Glomerular endothelial cell (primary cell): ENCODE results near the gene YIPF1. TPM values are rescaled to one million over a fixed set of nuclear protein-coding genes. Genes with fewer than 3 reads are reported as not detected.

ENCODE experiments used
- DNase-seq: peaks from one replicate; pipeline ENCODE4 v3.0.0-alpha.2; 2011; ENCODE audit warnings: low read depth, low spot score; ENCODE audit errors: extremely low read depth
- total RNA-seq: library from RNA; depleted of rRNA; stranded (reverse); fragments of >200 nt; gene quantifications from 2 replicates; pipeline ENCODE4 v1.2.3, GENCODE V29; 2015

Gene YIPF1
- total RNA-seq = 27.8 and 29.3 TPM in 2 replicates

DNA sequence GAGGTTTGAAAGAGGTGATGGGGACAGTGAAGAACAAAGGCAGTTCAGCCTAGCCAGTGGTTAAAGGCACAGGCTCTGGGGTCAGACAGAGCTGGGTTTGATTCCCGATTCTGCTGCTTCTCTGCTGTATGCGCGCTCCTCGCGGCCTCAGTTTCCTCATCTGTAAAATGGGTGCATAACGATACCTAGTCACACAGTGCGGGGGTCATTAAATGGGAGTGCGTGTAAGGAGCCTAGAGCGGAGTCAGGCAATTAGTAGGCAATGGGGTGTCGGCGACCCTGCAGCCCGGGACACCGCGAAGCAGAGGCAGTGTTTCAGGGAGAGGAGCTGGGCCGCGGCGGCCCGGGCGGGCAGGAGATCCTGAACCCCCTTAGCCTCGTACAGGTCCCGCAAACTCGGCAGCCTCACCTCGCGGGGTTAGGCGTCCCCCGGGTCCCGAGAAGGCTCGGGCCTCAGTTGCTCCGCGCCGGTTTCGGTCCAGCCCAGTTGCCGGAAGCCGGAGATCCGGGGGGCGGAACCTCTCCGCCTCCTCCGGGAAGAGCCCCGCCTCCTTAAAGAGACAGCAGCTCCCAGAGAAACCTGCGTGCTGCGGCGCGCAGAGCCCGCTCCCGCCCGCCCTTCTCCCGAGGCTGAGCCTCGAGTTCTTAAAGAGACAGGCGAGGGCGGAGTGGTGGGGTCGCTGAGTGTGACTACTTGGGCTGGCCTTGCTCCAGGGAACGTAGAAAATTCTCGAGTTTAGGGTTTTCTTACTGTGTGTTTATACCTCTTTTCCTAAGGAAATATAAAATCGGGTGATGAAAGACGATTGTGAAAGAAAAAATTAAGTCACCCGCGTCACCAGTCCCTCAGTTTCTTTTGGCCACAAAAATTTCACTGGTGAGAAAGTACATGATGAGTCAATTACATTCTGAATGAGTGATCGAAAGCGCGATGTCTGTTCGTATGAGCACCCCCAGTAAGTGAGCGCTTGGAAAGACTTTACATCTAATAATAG, at the start of gene YIPF1:
Gene YIPF1 (minus strand): TSS at position 494 of the 995 bp plus-strand sequence. CDS start 860 bp downstream, outside the sequence.
- DNase-seq = no peak

DNA sequence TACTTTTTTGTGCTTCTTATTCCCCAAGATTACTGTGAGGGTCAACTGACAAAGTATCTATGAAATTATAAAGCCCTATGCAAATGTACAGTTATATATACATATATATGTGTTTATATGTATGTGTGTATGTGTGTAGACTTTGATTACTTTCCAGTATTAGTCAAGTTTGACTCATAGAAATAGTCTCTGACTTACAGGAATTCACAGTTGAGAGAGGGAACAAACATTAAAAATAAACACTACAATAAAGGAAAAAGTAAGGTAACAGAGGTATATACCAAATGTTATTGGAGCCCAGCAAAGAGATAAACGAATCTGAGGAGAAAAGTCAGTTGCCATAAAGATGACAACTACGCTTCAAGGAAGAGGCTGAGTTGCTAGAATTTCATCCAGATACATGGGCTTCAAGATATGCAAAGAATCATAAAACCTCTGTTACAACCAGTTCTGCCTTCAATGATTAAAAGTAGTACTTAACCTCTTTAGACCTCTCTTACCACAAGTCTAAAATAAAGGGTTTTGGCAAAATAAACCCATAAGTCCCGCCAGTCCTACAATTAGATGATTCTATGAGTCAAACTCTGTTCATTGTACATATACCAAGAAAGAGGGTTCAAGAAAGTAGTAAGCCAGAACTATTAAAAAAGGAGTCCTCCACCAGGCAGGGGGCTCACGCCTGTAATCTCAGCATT, 48.7 kb upstream of the YIPF1 start:
- DNase-seq = no peak

DNA sequence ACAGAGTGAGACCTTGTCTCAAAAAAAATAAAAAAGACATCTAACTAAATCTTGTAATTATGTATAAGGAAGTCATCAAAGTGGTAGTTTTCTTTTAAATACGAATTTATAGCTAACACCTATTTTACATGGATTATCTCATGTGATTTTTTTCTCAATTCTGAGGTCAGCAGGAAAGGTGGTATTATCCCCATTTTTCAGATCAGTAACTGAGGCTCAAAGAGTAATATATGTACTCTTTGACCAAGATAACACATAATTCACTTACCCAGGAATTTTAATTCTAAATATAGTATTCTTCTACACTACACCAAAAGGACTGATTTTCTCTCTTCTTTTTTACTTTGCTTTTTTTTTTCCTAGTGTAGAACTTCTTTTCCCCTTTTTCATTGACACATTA, 46.8 kb upstream of the YIPF1 start:
- DNase-seq = no peak

DNA sequence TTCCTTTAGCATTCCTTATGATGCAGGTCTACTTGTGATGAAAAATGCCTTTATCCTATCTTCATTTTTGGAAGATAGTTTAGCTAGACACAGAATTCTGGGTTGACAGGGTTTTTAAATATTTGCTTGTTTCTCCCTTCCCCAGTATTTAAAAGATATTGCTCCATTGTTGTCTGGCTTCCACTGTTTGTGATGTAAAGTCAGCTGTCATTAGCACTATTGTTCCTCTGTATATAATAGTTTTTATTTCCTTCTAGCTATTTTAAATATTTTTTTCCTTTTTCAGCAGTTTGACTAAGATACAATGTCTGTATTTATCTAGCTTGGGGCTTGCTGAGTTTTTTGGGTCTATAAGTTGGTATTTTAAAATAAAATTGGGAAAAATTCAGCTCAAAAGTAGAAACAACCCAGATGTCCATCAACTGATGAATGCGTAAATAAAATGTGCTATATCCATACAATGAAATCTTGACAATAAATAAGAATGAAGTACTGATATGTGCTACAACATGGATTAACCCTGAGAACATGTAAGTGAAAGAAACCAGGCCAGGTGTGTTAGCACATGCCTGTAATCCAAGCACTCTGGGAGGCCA, 44.7 kb upstream of the YIPF1 start:
- no peak for DNase-seq

DNA sequence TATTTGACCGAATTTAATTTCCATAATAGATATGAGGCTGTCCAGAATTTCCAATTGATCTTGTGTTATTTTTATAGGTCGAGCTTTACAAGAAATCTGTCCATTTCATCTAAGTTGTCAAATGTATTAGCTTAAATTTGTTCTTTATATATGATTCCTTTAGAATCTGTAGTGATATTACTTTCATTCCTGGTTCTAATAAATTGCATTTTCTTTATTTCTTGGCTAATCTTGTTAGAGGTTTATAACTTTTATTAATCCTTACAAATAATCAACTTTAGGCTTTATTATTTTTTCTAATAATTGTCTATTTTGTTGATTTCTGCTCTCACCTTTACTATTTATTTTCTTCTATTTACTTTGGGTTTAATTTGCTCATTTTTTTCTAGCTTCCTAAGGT, 41.9 kb upstream of the YIPF1 start:
- no peak for DNase-seq

DNA sequence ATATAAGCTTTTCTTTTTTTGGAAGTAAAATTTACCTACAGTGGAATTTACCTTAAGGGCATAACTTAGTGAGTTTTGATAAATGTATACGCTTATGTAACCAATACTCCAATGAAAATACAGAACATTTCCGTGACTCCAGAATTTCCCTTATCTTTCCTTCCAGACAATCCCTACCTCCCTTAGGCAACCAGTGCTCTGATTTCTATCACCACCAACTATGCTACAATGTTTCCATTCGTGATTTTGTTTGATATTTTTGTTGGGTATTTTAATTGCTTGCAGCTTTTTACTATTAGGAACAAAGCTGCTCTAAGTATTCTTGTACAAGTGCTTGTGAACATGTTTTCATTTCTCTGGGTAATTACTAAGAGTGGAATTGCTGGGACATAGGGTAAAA, 41.3 kb upstream of the YIPF1 start:
- DNase-seq = no peak

DNA sequence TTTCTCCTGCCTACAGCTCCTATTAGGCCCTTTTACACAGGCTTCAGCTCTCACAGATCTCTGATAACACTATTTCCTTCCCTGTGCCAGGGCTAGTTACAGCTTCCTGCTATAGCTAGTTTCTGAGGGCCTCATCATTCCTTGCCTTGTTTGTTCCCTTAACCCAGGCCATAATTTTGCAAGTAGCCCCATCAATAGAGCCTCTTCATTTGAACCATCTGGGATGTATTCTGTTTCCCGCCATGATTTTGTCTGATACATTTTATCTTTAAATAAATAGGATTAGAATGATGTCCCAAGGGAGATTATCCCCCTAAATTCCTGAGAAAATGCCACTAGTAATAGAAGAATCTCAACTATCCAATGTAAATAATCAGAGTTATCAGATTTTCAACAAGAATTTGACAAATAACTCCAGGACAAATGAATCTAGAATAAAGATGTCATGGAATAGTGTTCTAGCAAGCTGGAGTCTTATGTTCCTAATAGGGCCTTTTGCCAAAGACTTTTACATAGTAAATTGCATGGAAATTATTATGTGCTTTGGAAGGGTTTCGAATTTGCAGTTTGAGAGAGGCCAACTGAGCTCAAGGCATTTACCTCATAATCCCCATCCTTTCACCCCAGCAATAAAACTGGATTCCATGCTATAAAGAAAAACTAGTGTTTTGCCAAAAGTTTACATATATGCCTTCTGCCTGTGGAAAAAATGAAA, 39.8 kb upstream of the YIPF1 start:
- no peak for DNase-seq

DNA sequence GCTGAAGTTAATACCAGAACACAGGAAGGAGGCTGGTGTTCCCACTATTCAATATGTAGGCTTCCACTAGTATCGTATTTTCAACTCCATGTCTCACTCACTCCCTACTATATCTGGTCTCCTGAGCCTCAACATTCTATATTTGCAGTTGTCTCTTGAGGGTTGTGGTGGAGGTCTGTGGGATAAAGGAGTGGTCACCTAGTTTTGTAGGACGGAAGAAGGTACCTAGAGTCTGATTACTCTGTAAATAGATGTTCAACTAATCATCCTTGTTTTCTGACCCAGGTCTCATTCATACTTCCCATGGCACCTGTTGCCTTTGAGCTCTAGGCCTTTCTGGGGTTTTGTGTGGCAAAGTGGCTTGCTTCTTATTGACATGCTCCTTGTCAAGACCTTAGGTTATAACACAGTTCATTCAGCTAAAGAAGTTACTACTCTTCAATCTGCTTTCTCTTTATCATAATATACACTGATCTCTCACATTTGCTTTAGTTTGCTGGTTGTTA, 37.8 kb upstream of the YIPF1 start:
- DNase-seq = no peak

DNA sequence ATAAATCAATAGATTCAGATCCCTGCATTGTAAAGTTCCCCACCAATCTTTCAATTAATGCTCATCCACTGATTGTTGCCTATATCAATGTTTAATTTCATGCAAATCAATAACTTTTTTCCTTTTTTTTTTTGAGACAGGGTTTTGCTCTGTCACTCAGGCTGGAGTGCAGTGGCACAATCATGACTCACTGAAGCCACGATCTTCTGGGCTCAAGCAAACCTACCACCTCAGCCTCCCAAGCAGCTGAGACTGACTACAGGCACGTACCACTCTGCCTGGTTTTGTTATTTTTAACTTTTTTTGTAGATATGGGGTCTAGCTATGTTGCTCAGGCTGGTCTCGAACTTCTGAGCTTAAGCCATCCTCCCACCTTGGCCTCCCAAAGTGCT, 30.1 kb upstream of the YIPF1 start:
- no peak for DNase-seq

DNA sequence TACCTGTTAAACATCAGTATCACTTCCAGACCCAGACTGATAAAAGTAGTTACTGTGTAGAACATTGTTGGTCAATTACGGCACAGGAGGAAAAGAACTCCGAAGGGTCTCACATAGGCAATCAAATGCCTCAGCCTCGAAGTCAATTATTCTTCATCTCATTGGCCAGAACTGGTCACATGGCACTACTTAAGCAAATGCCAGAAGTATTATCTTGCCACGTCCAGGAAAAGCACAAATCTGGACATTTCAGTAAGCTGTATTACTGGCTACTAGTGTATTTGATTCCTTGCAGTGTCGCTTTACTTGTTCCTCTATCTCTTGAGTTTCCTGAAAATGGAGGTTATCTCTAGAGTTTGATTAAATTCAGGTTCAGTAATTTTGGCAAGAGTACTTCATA, 28.7 kb upstream of the YIPF1 start:
- DNase-seq = no peak

DNA sequence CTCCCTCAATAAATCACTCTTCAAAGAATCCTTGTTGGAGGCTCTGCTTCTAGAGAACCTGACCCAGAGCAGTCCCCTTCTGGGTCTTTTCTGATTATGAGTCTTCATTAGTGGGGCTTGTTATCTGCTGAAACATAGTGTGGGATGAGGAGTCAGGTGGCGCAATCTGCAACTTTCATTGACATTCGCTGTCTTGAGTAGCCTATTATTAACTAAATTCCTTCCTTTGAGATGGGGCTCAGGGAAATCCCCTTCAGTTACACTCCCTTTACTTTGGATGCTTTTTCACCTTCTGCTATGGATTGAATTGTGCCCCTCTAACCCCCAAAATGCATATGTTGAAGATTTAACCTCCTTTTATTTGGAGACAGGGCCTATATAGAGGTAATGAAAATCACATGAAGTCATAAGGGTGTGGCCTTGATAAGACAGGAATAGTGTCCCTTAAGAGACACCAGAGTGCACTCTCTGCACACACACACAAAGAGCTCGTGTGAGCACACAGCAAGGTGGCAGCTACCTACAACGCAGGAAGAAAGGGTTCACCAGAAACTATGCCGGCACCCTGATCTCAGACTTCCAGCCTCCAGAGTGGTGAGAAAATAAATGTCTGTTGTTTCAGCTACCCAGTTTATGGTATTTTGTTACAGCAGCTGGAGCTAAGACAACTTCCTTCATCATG, 23.9 kb upstream of the YIPF1 start:
- DNase-seq = no peak

DNA sequence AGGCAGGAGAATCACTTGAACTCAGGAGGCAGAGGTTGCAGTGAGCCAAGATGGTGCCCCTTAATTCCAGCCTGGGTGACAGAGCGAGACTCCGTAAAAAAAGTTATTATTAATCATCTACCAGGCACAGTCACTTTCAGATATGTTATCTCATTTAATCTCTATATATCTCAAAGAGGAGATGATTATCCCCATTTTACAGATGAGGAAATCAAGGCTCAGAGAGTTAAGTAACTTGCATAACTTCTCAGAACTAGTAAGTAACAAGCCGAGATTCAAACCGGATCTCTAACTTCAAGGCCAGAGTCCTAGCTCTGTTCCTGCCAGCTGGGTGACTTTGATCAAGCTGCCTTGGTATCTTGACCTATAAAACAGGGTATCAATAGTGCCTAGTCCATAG, 21.8 kb upstream of the YIPF1 start:
- no peak for DNase-seq

DNA sequence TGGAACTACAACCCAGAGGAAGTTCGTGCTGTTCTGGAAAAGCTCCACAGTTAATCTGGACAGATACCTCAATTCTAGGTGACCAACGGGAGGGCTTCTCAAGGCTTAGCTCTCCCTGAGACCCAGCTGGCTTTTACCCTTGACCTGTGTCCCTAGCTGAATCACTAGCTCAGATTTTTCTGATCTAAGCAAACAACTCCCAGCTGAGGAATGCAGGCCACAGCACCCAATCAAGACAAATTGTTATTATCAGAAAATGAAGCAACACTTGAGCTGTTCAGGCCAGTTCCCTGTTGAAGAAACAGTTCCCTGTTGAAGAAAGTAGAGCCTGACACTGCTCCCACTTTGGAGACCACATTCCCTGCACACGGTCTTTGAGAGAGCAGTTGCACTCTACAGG, 20.3 kb upstream of the YIPF1 start:
- DNase-seq = no peak

DNA sequence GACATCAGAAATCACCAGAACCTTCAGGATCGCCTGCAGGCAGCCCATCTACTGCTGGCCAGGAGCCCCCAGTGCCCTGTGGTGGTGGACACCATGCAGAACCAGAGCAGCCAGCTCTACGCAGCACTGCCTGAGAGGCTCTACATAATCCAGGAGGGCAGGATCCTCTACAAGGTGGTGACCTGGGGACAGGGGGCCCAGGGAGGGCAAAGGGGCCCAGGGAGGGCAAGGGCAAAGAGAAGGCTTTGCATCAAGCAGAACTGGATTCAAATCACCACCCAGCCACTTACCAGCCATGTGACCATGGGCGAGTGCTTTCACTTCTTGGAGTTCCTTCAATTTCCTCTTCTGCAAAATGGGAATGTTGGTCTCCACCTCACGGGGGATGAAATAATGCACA, 16.5 kb upstream of the YIPF1 start:
- DNase-seq = no peak

DNA sequence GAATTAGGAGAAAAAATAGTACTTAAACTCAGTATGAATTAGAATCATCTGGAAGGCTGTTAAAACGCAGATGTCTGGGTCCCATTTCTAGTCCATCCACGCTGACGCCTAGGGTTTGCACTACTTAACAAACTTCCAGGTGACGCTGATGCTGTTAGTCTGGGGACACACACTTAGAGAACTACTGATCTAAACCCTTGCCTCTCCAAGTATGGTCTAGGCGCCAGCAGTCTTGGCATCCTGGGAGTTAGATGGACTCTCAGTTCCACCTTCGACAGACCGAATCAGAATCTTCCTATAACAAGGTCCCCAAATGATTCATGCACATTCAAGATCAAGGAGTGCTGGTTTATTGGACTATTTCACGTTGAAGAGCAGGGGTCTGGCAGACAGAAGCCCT, 15.9 kb upstream of the YIPF1 start:
- DNase-seq = no peak

DNA sequence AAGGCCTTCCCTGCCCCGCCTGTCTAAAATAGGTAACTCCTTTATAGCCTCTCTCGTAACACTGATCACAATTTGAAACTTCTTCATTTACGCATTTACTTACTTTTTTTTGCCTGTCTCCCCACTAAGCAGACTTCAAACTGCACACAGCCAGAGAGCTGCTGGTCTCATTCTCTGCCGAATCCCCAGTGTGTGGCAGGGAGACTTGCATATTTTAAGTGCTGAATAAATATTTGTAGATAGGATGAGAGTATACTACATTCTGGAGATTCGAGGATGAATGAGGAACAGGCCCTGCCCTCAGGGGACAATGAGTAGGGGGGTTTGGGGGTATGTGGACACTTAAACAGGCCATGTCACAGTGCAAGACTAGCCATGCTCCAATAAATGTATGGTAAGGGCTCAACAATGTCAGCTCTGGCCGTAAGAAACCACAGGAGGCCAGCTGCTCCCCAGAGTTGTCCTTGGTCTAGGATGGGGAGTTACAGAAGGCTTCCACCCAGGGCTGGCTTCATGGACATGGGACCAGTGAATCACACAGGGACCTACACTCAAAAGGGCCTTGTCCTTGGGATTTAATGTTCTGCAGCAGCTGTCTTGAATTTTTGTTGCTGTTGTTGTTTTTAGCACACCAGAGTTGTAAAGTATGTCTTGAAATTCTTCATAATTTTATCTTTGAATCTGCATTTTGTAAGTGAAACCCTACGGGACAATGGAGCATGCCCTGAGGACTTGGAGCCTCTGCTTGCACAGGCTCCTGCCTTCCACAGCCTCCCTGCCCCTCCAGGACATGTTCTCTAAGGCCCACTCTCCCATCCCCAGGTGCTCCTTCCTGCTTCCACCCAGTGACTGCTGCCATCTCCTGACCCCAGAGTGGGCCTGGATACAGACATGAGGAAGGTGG, 12.9 kb upstream of the YIPF1 start:
- no peak for DNase-seq

DNA sequence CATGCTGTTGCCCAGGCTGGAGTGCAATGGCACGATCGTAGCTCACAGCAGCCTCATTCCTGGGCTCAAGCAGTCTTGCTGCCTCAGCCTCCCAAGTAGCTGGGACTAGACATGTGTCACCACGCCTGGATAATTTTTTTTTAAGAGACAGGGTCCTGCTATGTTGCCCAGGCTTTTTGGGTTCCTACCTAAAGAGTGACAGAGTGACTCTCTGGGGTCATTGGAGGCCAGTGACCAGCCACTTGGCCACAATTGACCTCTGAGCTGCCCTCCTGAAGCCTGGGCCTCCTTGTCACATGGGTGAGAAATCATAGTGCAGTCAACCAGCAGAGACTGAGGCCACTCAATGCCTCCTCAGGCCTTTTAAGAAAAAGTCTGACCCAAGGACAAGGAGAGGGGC, 10.1 kb upstream of the YIPF1 start:
- no peak for DNase-seq

DNA sequence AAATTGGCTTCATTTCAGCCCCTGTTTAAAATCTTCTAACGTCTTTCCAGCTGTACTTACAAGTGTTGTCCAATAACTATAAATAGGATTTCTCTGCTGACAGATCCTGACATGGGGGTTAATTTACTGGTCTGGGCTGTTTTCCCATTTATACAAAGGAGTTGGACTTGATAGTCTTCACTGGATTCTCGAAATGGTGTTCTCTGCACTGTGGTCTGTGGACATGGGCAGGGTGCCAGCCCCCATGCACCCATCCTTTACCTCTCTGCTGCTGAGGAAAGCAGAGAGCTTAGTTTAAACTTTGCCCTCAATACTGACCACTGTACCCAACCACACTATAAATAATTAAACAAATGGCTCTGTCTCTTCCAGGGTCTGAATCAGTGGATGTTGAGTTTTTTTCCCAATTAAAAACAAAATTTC, 9.6 kb upstream of the YIPF1 start:
- no peak for DNase-seq

DNA sequence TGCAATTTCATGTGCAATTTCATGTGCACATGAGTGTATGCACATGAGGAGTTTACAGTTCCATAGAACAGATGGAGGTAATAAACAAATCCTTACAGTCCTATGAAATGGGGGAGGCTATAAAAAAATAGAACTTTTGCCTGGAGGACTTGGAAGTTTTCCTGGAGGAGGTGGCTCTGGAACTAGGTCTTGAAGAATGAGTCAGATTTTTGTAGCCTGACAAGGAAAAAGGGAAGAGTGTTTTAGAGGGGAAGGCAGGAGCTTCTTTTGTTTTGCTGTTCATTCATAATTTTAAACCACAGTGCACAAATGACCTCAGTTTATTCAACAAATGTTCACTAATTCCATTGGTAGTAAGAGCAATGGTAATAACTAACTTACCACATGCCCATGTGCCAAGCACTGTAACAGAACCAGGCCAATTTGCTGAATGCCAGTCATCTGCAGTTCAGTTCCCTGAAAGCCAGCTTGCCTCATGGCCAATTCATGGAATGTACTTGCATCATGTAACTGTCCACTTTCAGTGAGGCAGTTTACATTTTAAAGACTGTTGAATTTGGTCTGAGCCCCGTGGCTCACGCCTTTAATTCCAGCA, 7.1 kb upstream of the YIPF1 start:
- DNase-seq = no peak
